GM18868 (cell line): Measurements from ENCODE around the gene ATP6V1G3.
"Not testable (repeated sequence)": the region's sequence is repeated elsewhere in the genome, so short reads cannot be mapped to it uniquely, and the experiment has no call there.

Source experiments
- ATAC-seq: cut with Tn5 transposase; IDR thresholded peaks from one replicate; pipeline ENCODE4 v1.9.1; 2021; ENCODE audit warnings: mild to moderate bottlenecking, moderate library complexity; ENCODE audit not compliant: unreplicated experiment

ATP6V1G3 gene

GRCh38 chr1:198540580-198540979, at the start of gene ATP6V1G3:
ATP6V1G3 (minus strand) TSS chr1:198540680; CDS start chr1:198540650, 30 bp downstream.
- no peak for ATAC-seq

- ATAC-seq = no peak
Observed at GRCh38 chr1:198588845-198589244, 48.4 kb upstream of the ATP6V1G3 start.

GRCh38 chr1:198584163-198584562, 43.7 kb upstream of the ATP6V1G3 start:
- no peak for ATAC-seq

GRCh38 chr1:198583209-198583802, 42.8 kb upstream of the ATP6V1G3 start:
- not testable (repeated sequence) for ATAC-seq

GRCh38 chr1:198577444-198577843, 37.0 kb upstream of the ATP6V1G3 start:
- ATAC-seq = no peak

- ATAC-seq = peak; percentile 89
Observed at GRCh38 chr1:198575798-198576641, 35.5 kb upstream of the ATP6V1G3 start.

- ATAC-seq = peak; percentile 39
Observed at GRCh38 chr1:198575292-198575691, 34.8 kb upstream of the ATP6V1G3 start.

GRCh38 chr1:198574325-198574724, 33.8 kb upstream of the ATP6V1G3 start:
- ATAC-seq = no peak

GRCh38 chr1:198564716-198565115, 24.2 kb upstream of the ATP6V1G3 start:
- no peak for ATAC-seq

- no peak for ATAC-seq
Observed at GRCh38 chr1:198564157-198564556, 23.7 kb upstream of the ATP6V1G3 start.

- ATAC-seq = no peak
Observed at GRCh38 chr1:198563583-198563982, 23.1 kb upstream of the ATP6V1G3 start.

GRCh38 chr1:198560161-198560560, 19.7 kb upstream of the ATP6V1G3 start:
- no peak for ATAC-seq

GRCh38 chr1:198559362-198559761, 18.9 kb upstream of the ATP6V1G3 start:
- ATAC-seq = no peak

GRCh38 chr1:198558402-198558801, 17.9 kb upstream of the ATP6V1G3 start:
- no peak for ATAC-seq

- peak; percentile 89 for ATAC-seq
Observed at GRCh38 chr1:198556971-198557370, 16.5 kb upstream of the ATP6V1G3 start.

GRCh38 chr1:198552668-198553416, 12.4 kb upstream of the ATP6V1G3 start:
- no peak for ATAC-seq

- ATAC-seq = no peak
Observed at GRCh38 chr1:198550941-198551524, 10.6 kb upstream of the ATP6V1G3 start.

- peak; percentile 86 for ATAC-seq
Observed at GRCh38 chr1:198549866-198550265, 9.4 kb upstream of the ATP6V1G3 start.

GRCh38 chr1:198548890-198549289, 8.4 kb upstream of the ATP6V1G3 start:
- no peak for ATAC-seq

GRCh38 chr1:198545156-198545555, 4.7 kb upstream of the ATP6V1G3 start:
- no peak for ATAC-seq

GRCh38 chr1:198544265-198544664, 3.8 kb upstream of the ATP6V1G3 start:
- no peak for ATAC-seq
